GM19328 (cell line): ENCODE results near the gene PTPMT1.
A peak's percentile ranks its signal among the peaks of the same experiment; 100 is the strongest.
"Not testable (repeated sequence)": the region's sequence is repeated elsewhere in the genome, so short reads cannot be mapped to it uniquely, and the experiment has no call there.

Experiments used
- ATAC-seq: cut with Tn5 transposase; IDR thresholded peaks from one replicate; pipeline ENCODE4 v1.9.1; 2021; ENCODE audit warnings: mild to moderate bottlenecking, moderate library complexity; ENCODE audit not compliant: unreplicated experiment

The PTPMT1 gene

DNA sequence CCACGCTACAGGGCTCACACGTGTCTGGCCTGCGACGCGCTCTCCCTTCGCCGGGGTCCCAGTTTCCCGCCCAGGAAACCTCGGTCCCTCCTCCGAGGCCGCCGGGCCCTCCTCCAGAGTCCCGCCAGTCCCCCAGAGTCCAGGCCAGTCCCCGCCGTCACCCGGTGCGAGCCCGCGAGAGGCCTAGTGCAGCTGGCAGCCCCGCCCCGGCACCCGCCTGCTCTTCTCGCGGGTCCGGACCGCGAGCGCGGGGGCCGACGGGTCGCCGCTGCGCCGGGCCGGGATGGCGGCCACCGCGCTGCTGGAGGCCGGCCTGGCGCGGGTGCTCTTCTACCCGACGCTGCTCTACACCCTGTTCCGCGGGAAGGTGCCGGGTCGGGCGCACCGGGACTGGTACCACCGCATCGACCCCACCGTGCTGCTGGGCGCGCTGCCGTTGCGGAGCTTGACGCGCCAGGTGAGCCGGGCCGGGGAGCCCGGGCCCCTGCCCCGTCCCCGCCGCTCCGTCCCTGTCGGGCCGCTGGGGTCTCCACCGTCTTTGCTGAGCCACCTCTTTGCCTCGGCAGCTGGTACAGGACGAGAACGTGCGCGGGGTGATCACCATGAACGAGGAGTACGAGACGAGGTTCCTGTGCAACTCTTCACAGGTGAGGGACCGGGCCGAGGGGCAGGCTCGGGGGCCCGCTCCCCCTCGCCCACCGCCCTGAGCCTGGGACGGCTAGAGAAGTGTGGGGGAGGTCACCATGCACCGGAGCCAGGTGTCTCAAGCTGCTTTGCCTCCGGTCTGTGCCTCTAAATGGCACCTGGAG, at the start of gene PTPMT1:
TSS of gene PTPMT1 (plus strand) at position 260 of the 809 bp plus-strand sequence. CDS start at position 284, 24 bp downstream.
- peak; percentile 77 for ATAC-seq

- no peak for ATAC-seq
Measured at GRCh38 chr11:47516155-47516554, 49.2 kb upstream of the PTPMT1 start.

GRCh38 chr11:47516984-47517853, 48.2 kb upstream of the PTPMT1 start:
- ATAC-seq = no peak

DNA sequence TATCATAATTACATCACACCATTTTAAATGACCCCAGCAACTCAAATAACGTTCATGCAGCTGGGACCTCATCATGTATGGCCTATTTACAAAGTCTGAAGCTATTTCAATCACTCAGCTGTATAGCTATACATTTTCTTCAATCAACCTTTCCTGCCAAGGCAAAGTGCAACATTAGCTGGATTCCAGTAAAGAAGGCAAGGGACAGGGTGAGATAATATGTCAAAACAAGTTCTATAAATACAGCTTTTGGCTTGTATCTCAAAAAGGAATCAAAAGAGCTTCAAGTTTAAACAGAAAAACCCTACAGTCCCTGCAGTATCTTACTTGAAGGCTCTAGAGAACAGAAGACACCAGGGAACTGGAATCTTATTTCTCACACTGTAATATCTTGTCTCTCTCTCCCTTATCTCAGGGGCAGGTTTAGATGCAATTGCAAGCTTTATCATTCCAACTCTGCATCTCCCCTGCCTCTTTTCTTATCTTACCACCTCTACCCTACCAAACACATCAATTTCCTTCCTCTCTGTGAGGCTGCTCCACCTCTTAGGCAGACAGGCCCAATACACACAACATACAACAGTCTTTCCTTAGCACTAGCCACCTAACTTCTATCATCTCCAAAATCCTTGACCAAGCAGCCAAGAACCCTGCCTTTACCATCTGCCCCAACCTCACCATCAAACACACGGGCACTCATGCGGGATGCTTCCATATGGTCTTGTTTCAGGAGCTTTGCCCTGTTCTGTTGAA, 47.0 kb upstream of the PTPMT1 start:
- no peak for ATAC-seq

DNA sequence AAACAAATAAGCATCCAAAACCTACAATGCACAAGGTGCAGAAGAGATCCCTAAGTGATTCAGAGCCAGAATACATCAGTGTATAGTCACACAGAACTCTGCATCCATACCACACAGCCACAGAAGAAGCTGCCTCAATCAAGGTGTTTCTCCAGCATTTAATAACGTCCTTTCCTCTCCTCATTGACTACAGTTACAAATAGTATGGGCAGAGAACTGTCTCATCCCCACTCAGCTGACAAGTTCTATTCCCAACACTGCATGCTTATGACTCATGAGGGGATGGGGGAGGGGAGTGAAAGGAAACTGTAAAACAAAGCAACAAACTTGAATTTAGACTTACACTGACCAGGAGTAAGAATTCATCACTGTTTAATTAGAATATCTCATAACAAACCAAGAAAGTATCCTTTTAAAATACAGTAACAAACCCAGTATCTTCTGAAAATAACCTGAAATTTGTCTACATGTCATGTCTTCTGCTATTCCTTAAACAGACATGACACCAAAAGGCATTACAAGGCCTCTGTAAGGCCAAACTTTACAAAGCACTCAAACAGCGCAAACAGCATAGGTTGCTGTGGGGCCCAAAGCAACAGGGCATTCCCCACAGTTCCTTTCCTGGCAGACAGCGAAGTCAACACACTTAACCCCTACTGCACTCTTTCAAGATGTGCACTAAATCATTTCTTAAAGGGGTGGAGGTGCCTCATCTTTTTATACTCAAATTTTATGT, 41.7 kb upstream of the PTPMT1 start:
- ATAC-seq = no peak

- no peak for ATAC-seq
Measured at GRCh38 chr11:47524291-47524874, 41.0 kb upstream of the PTPMT1 start.

DNA sequence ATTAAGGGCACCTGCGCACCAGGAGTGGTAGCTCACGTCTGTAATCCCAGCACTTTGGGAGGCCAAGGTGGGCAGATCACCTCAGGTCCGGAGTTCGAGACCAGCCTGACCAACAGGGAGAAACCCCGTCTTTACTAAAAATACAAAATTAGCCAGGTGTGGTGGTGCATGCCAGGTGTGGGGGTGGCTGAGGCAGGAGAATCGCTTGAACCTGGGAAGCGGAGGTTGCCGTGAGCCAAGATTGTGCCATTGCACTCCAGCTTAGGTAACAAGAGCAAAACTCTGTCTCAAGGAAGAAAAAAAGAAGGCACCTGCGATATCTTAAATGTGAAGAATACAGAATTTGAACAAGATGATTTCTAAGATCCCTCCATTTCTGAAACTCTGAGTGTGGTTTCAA, 39.4 kb upstream of the PTPMT1 start:
- ATAC-seq = not testable (repeated sequence)

GRCh38 chr11:47527186-47527585, 38.2 kb upstream of the PTPMT1 start:
- no peak for ATAC-seq

GRCh38 chr11:47529951-47530350, 35.4 kb upstream of the PTPMT1 start:
- no peak for ATAC-seq

DNA sequence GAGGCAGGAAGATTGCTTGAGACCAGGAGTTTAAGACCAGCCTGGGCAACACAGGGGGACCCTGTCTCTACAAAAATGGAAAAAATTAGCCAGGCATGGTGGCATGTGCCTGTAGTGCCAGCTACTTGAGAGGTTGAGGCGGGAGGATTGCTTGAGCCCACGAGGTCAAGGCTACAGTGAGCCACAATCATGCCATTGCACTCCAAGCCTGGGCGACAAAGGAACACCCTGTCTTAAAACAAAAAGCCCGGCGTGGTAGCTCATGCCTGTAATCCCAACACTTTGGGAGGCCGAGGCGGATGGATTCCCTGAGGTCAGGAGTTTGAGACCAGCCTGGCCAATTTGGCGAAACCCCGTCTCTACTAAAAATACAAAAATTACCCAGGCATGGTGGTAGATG, 34.7 kb upstream of the PTPMT1 start:
- not testable (repeated sequence) for ATAC-seq

- no peak for ATAC-seq
Measured at GRCh38 chr11:47531666-47532065, 33.7 kb upstream of the PTPMT1 start.

DNA sequence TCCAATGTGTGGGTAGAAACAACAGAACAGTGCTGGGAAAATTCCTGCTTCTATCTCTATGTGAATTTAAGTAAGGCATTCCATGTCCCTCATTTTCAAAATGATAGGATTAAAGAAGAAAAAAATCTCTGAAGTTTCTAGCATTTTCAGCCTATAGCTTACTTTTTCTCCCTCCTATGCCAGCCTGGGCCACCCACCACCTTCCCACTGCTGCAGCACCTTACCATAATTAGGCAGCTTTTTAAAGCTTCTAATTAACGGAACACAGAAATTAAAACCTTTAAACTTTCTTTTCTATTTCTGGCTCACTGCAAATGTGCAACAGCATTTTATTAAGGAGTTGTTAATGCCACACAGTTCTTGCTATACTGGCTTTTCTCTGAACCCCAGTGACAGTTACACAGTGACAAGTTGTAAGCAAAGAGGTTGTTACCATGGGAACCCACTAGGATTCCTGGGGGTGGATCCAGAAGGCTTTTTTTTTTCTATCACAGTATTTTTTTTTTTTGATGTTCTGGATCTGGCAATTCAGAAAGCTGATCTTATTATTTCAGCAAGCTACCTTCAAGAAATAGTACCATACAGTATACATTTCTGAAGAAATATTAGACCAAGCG, 32.7 kb upstream of the PTPMT1 start:
- ATAC-seq = no peak

- no peak for ATAC-seq
Measured at GRCh38 chr11:47533690-47534151, 31.7 kb upstream of the PTPMT1 start.

GRCh38 chr11:47534704-47535251, 30.6 kb upstream of the PTPMT1 start:
- ATAC-seq = no peak

GRCh38 chr11:47536915-47537314, 28.5 kb upstream of the PTPMT1 start:
- no peak for ATAC-seq

GRCh38 chr11:47538741-47539565, 26.4 kb upstream of the PTPMT1 start:
- no peak for ATAC-seq

DNA sequence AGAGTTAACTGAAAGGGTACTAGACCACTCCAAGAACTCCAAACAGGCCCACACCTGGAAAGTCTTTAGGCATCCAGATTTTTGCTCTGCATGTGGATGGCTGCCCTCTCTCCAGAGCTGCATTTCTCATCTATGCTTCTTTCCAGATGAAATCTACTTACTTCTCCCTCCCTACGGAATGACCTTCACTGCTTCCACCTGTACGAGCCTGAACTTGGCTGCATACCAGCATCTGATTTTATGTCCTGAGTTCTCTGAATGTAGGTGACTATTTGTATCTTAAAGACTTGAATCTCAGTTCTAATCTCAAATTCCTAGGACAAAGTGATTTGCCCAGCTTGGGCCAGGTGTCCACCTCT, 25.7 kb upstream of the PTPMT1 start:
- no peak for ATAC-seq

- ATAC-seq = no peak
Measured at GRCh38 chr11:47541070-47541469, 24.3 kb upstream of the PTPMT1 start.

- no peak for ATAC-seq
Measured at GRCh38 chr11:47545298-47545697, 20.1 kb upstream of the PTPMT1 start.
